HepG2 (cell line): ENCODE data around the gene NFIC. TPM values are rescaled to one million over a fixed set of nuclear protein-coding genes. Genes with fewer than 3 reads are reported as not detected.

ENCODE experiments used
- BRCA1 ChIP-seq: sonication (generic); formaldehyde crosslinking; IDR thresholded peaks from 2 replicates; pipeline ENCODE4 v1.4.0; 2020; ENCODE audit warnings: missing genetic modification reagents
- DDIT3 ChIP-seq: sonication (generic); formaldehyde crosslinking; IDR thresholded peaks from 2 replicates; pipeline ENCODE4 v1.4.0; 2020; ENCODE audit warnings: mild to moderate bottlenecking, missing genetic modification reagents
- ESRRA ChIP-seq: sonication (generic); formaldehyde crosslinking; IDR thresholded peaks from 2 replicates; pipeline ENCODE4 v1.5.1; 2020; ENCODE audit warnings: mild to moderate bottlenecking, low read depth, missing genetic modification reagents
- GMEB1 ChIP-seq: sonication (generic); formaldehyde crosslinking; IDR thresholded peaks from 2 replicates; pipeline ENCODE4 v1.5.1; 2020; ENCODE audit warnings: missing genetic modification reagents, mild to moderate bottlenecking, borderline replicate concordance
- MLX ChIP-seq: IDR thresholded peaks from 2 replicates; pipeline ENCODE4 v1.6.1; 2016
- MLXIP ChIP-seq: sonication (generic); formaldehyde crosslinking; IDR thresholded peaks from 2 replicates; pipeline ENCODE4 v1.9.0; 2021; ENCODE audit warnings: missing genetic modification reagents, borderline replicate concordance
- PRDM10 ChIP-seq: sonication (generic); formaldehyde crosslinking; IDR thresholded peaks from 2 replicates; pipeline ENCODE4 v1.4.0; 2020; ENCODE audit warnings: low read depth, missing genetic modification reagents
- TFDP2 ChIP-seq: sonication (generic); formaldehyde crosslinking; IDR thresholded peaks from 2 replicates; pipeline ENCODE4 v1.4.0; 2020; ENCODE audit warnings: missing genetic modification reagents
- ZHX2 ChIP-seq, 2 experiments: sonication (generic) in 1 of 2; formaldehyde crosslinking in 1 of 2; IDR thresholded peaks; 2 replicates each; pipeline versions ENCODE4 v1.6.1 to v1.9.0; 2014 to 2022; ENCODE audit warnings: antibody characterized with exemption in 1 of 2, borderline replicate concordance in 1 of 2, inconsistent platforms in 1 of 2, low read depth in 1 of 2, missing genetic modification reagents in 1 of 2
- ZNF12 ChIP-seq: sonication (generic); formaldehyde crosslinking; IDR thresholded peaks from 2 replicates; pipeline ENCODE4 v1.5.0; 2020; ENCODE audit warnings: missing genetic modification reagents
- polyA plus RNA-seq, 8 experiments: library from polyadenylated mRNA; depleted of rRNA in 3 of 8; stranded (reverse) in 7 of 8; unstranded in 1 of 8; fragments of >200 nt; fragmentation: Illumina TruSeq in 4 of 8; extraction: Trizol in 4 of 8; gene quantifications; 2 replicates each; pipeline versions ENCODE4 v1.2.1 to v1.2.3, GENCODE V29; 2011 to 2016; ENCODE audit warnings: low read depth in 4 of 8, missing spikeins in 1 of 8, mixed read lengths in 1 of 8; ENCODE audit not compliant: insufficient read depth in 1 of 8
- total RNA-seq, 5 experiments: library from RNA; depleted of rRNA; stranded (reverse); fragments of >200 nt; fragmentation: Illumina TruSeq; extraction: Trizol; gene quantifications; 2 replicates each; pipeline ENCODE4 v1.2.3, GENCODE V29; 2016; ENCODE audit warnings: low read depth in 1 of 5

NFIC gene
- total and polyA plus RNA-seq, 2 of the 13 experiments (the other 11 are each of a cell fraction or from before 2014, with no cell fraction given), result 1.3 to 2.5 TPM

GRCh38 chr19:3500429-3501101 lies 134.2 kb downstream of the NFIC start, which contains the start of gene DOHH (continued):
- TF ChIP-seq MLXIP (CRISPR knock-in tag) (no peak), PRDM10 (CRISPR knock-in tag) (peak; percentile 100), TFDP2 (CRISPR knock-in tag) (peak; percentile 76), GMEB1 (peak; percentile 71), ESRRA (CRISPR knock-in tag) (peak; percentile 60; the same call in 1 of the 2 replicates), ZHX2 (IDR thresholded peaks at IDR 0.05; ENCODE audit: low read depth) (peak; percentile 66; the same call in 1 of the 2 replicates), ZHX2 (CRISPR knock-in tag; IDR thresholded peaks at IDR 0.05; ENCODE audit: borderline replicate concordance) (no peak), BRCA1 (CRISPR knock-in tag) (no peak), DDIT3 (CRISPR knock-in tag) (no peak), ZNF12 (CRISPR knock-in tag) (no peak), MLX (peak; percentile 61; the same call in 1 of the 2 replicates)
